Body of pancreas (tissue), 4 donors: ENCODE results near the gene HEATR3. TPM values are rescaled to one million over a fixed set of nuclear protein-coding genes. Genes with fewer than 3 reads are reported as not detected.
A peak's percentile ranks its signal among the peaks of the same experiment; 100 is the strongest.

Source experiments
- ATAC-seq: fragments of 150-250 bp; one replicate; pipeline ENCODE4 v1.9.1; 2016
- DNase-seq, 4 donors: peaks; one replicate each; pipeline ENCODE4 v3.0.0-alpha.2; 2019
- H3K27ac ChIP-seq, 4 donors: fragments of 200-600 bp; sonication (generic); 1 replicate in 3 of 4; 2 replicates in 1 of 4; pipeline versions ENCODE4 v1.5.1 to v1.6.1; 2016 to 2019; ENCODE audit warnings: mild to moderate bottlenecking in 1 of 4, mixed read lengths in 1 of 4, moderate library complexity in 1 of 4
- H3K27me3 ChIP-seq, 2 donors: fragments of 200-600 bp; sonication (generic); one replicate each; pipeline ENCODE4 v1.6.0; 2016; ENCODE audit warnings: mild to moderate bottlenecking in 1 of 2
- H3K36me3 ChIP-seq, 2 donors: fragments of 200-600 bp; sonication (generic); replicated peaks in 1 of 2; 2 replicates each; pipeline ENCODE4 v1.5.1; 2016; ENCODE audit warnings: low read depth in 2 of 2; ENCODE audit not compliant: insufficient read depth in 1 of 2
- H3K4me1 ChIP-seq: fragments of 200-600 bp; sonication (generic); one replicate; pipeline ENCODE4 v1.6.0; 2016
- H3K4me3 ChIP-seq, 2 donors: fragments of 200-600 bp; sonication (generic); 1 replicate in 1 of 2; 2 replicates in 1 of 2; pipeline ENCODE4 v1.5.1; 2016 to 2019
- H3K9me3 ChIP-seq, 3 donors: fragments of 200-600 bp; sonication (generic); 1 replicate in 2 of 3; 2 replicates in 1 of 3; pipeline ENCODE4 v1.5.1; 2016
- CTCF ChIP-seq, 7 experiments: fragments of 450-650 bp in 4 of 7; fragments of 200-600 bp in 3 of 7; sonication (generic) in 3 of 7; IDR thresholded peaks; one replicate each; pipeline ENCODE4 v1.5.1; 2016 to 2019; ENCODE audit warnings: antibody characterized with exemption in 7 of 7
- POLR2A ChIP-seq, 3 donors: fragments of 450-650 bp; IDR thresholded peaks; one replicate each; pipeline ENCODE4 v1.6.1; 2016; ENCODE audit warnings: antibody characterized with exemption in 3 of 3, mild to moderate bottlenecking in 2 of 3
- WGBS, 2 donors: methylation state at CpG; one replicate each; pipeline ENCODE4 v1.1.5; 2017; 5-methylcytosine and 5-hydroxymethylcytosine counted together
- intact Hi-C: fragments of 100-400 bp; cut with DNase I; formaldehyde crosslinking; loops from one replicate; pipeline ENCODE4 v1.15.1; 2023
- total RNA-seq, 2 donors: library from RNA; depleted of rRNA; stranded (reverse); fragments of >200 nt; gene quantifications; one replicate each; pipeline ENCODE4 v1.1.0, GENCODE V29; 2016

Gene HEATR3
- total RNA-seq, 2 donors from 2014 or later, result 17.4 to 25.7 TPM

GRCh38 chr16:50059111-50059510, 6.7 kb upstream of the HEATR3 start:
- H3K36me3 ChIP-seq, result no peaks in the 10 kb centered on the region
- DNase-seq (no peak), ATAC-seq (no peak)
- H3K27me3 ChIP-seq, result no peaks in the 10 kb centered on the region
- WGBS, 2 donors, result 83 to 84% methylated on average over 8 to 10 of the region's 10 CpGs
- H3K9me3 ChIP-seq, result no peaks in the 10 kb centered on the region
- intact Hi-C loops, result no loop called here
- no peak overlapping the region for H3K27ac ChIP-seq
- TF ChIP-seq CTCF (IDR thresholded peaks at IDR 0.05) (no peak), POLR2A (IDR thresholded peaks at IDR 0.05) (no peak)
- H3K4me1 ChIP-seq, result no peaks in the 10 kb centered on the region
- H3K4me3 ChIP-seq, result no peak overlapping the region

GRCh38 chr16:50059669-50060068, 6.1 kb upstream of the HEATR3 start:
- Histone ChIP-seq H3K4me3 (no peak overlapping the region), H3K9me3 (no peaks in the 10 kb centered on the region), H3K27me3 (no peaks in the 10 kb centered on the region), H3K4me1 (no peaks in the 10 kb centered on the region), H3K36me3 (no peaks in the 10 kb centered on the region), H3K27ac (no peak overlapping the region)
- WGBS, 2 donors, result 76 to 100% methylated on average over 1 to 3 of the region's 3 CpGs
- intact Hi-C loops, result loop anchor here (10.0 kb wide), 1 partner anchor 85 kb away; no protein-coding TSS in a partner anchor
- DNase-seq (no peak), ATAC-seq (no peak)
- no peak for TF ChIP-seq CTCF (IDR thresholded peaks at IDR 0.05)
- TF ChIP-seq POLR2A (IDR thresholded peaks at IDR 0.05), result no peak

- Histone ChIP-seq H3K27me3 (no peaks in the 10 kb centered on the region), H3K4me1 (no peaks in the 10 kb centered on the region), H3K36me3 (no peaks in the 10 kb centered on the region), H3K4me3 (no peak overlapping the region), H3K9me3 (no peaks in the 10 kb centered on the region), H3K27ac (no peak overlapping the region)
- intact Hi-C loops, result loop anchor here (10.0 kb wide), 1 partner anchor 83 kb away; no protein-coding TSS in a partner anchor
- ATAC-seq (no peak), DNase-seq (no peak)
- no peak for TF ChIP-seq POLR2A (IDR thresholded peaks at IDR 0.05)
- no peak for TF ChIP-seq CTCF (IDR thresholded peaks at IDR 0.05)
- 79 to 87% methylated on average over 1 of the region's 1 CpG for WGBS, 2 donors
These were observed 4.4 kb upstream of the HEATR3 start for GRCh38 chr16:50061326-50061725.

- no peaks in the 10 kb centered on the region for H3K9me3 ChIP-seq
- H3K4me1 ChIP-seq, result peaks cover 17% of the 10 kb centered on the region
- no peaks in the 10 kb centered on the region for H3K27me3 ChIP-seq
- 76 to 77% methylated on average over 8 of the region's 8 CpGs for WGBS, 2 donors
- H3K4me3 ChIP-seq, result no peak overlapping the region
- no peak for ATAC-seq
- intact Hi-C loops, result loop anchor here (10.0 kb wide), 1 partner anchor 80 kb away; no protein-coding TSS in a partner anchor
- no peak for DNase-seq
- peak overlapping the region in 3 of 4 donors; percentile 86 to 95 (median 93) for H3K27ac ChIP-seq
- TF ChIP-seq CTCF (IDR thresholded peaks at IDR 0.05), result no peak
- TF ChIP-seq POLR2A (IDR thresholded peaks at IDR 0.05), result no peak
- no peaks in the 10 kb centered on the region for H3K36me3 ChIP-seq
These were observed 538 bp upstream of the HEATR3 start for GRCh38 chr16:50065241-50065623.
